ENCODE measurements around the gene LYRM9. TPM values are rescaled to one million over a fixed set of nuclear protein-coding genes. Genes with fewer than 3 reads are reported as not detected.

The LYRM9 gene
- 1 to 10 TPM; 5.9 to 6.1 TPM for total RNA-seq

- no peaks in the 10 kb centered on the region for H3K9me3 Mint-ChIP-seq
- no peaks in the 10 kb centered on the region for H3K36me3 Mint-ChIP-seq (ENCODE audit: low read depth)
- DNase-seq = peak; percentile 90
- H3K4me1 Mint-ChIP-seq = peaks cover 22% of the 10 kb centered on the region
- ChIA-PET CTCF (interaction anchor here (0.6 to 8.5 kb wide), 16 partner anchors 9 to 464 kb away, joined by 3 to 106 read pairs (median 4); partner anchors contain the start of gene POLDIP2), POLR2A (interaction anchor here (1.3 kb wide), 1 partner anchor 88 kb away, joined by 7 read pairs; no protein-coding TSS in a partner anchor)
- peak within 1 kb of the TSS; percentile 72 for H3K4me3 Mint-ChIP-seq
- H3K27ac Mint-ChIP-seq = peak within 1 kb of the TSS; percentile 81
- H3K27me3 Mint-ChIP-seq = peaks cover 27% of the 10 kb centered on the region
These were observed at the start of gene LYRM9 for GRCh38 chr17:27892866-27893769. Gene LYRM9, minus strand, starts transcription at chr17:27893365. Its CDS starts 10,671 bp downstream, at chr17:27882694.

- Mint-ChIP-seq H3K27ac (no peak overlapping the region), H3K9me3 (no peaks in the 10 kb centered on the region), H3K27me3 (peaks cover 2% of the 10 kb centered on the region), H3K4me1 (no peaks in the 10 kb centered on the region), H3K4me3 (no peak overlapping the region), H3K36me3 (ENCODE audit: low read depth) (no peaks in the 10 kb centered on the region)
- CTCF ChIA-PET = no interaction called here
- POLR2A ChIA-PET = no interaction called here
- DNase-seq = no peak
These were observed 47.6 kb upstream of the LYRM9 start for GRCh38 chr17:27940503-27941428.

GRCh38 chr17:27939474-27940465, 46.6 kb upstream of the LYRM9 start:
- no peak overlapping the region for H3K4me3 Mint-ChIP-seq
- H3K27ac Mint-ChIP-seq = no peak overlapping the region
- no peaks in the 10 kb centered on the region for H3K4me1 Mint-ChIP-seq
- DNase-seq = no peak
- peaks cover 5% of the 10 kb centered on the region for H3K27me3 Mint-ChIP-seq
- CTCF ChIA-PET = interaction anchor here (0.7 kb wide), 1 partner anchor 12 kb away, joined by 3 read pairs; no protein-coding TSS in a partner anchor
- POLR2A ChIA-PET = no interaction called here
- H3K36me3 Mint-ChIP-seq (ENCODE audit: low read depth) = no peaks in the 10 kb centered on the region
- no peaks in the 10 kb centered on the region for H3K9me3 Mint-ChIP-seq

GRCh38 chr17:27938864-27939263, 45.7 kb upstream of the LYRM9 start:
- POLR2A ChIA-PET = no interaction called here
- CTCF ChIA-PET = interaction anchor here (0.6 kb wide), 1 partner anchor 1976 kb away, joined by 6 read pairs; no protein-coding TSS in a partner anchor
- H3K27ac Mint-ChIP-seq = no peak overlapping the region

GRCh38 chr17:27938241-27938640, 45.1 kb upstream of the LYRM9 start:
- Mint-ChIP-seq H3K27ac (no peak overlapping the region), H3K36me3 (ENCODE audit: low read depth) (no peaks in the 10 kb centered on the region), H3K4me3 (no peak overlapping the region), H3K27me3 (peaks cover 12% of the 10 kb centered on the region), H3K4me1 (no peaks in the 10 kb centered on the region), H3K9me3 (peaks cover 4% of the 10 kb centered on the region)
- POLR2A ChIA-PET = no interaction called here
- CTCF ChIA-PET = no interaction called here
- no peak for DNase-seq

More at GRCh38 chr17:27938864-27939263, 45.7 kb upstream of the LYRM9 start:
- Mint-ChIP-seq H3K9me3 (peaks cover 1% of the 10 kb centered on the region), H3K27me3 (peaks cover 10% of the 10 kb centered on the region), H3K36me3 (ENCODE audit: low read depth) (no peaks in the 10 kb centered on the region), H3K4me3 (no peak overlapping the region), H3K4me1 (no peaks in the 10 kb centered on the region)
- DNase-seq = no peak

- ChIA-PET POLR2A (no interaction called here), CTCF (no interaction called here)
- peaks cover 12% of the 10 kb centered on the region for H3K27me3 Mint-ChIP-seq
- H3K4me1 Mint-ChIP-seq = no peaks in the 10 kb centered on the region
- no peak for DNase-seq
- H3K4me3 Mint-ChIP-seq = no peak overlapping the region
- H3K9me3 Mint-ChIP-seq = peaks cover 4% of the 10 kb centered on the region
- H3K36me3 Mint-ChIP-seq (ENCODE audit: low read depth) = no peaks in the 10 kb centered on the region
- H3K27ac Mint-ChIP-seq = no peak overlapping the region
These were observed 43.9 kb upstream of the LYRM9 start for GRCh38 chr17:27937025-27937546.

GRCh38 chr17:27930000-27930399, 36.8 kb upstream of the LYRM9 start:
- H3K4me1 Mint-ChIP-seq = no peaks in the 10 kb centered on the region
- H3K36me3 Mint-ChIP-seq (ENCODE audit: low read depth) = no peaks in the 10 kb centered on the region
- POLR2A ChIA-PET = no interaction called here
- DNase-seq = no peak
- no peak overlapping the region for H3K27ac Mint-ChIP-seq
- peaks cover 19% of the 10 kb centered on the region for H3K27me3 Mint-ChIP-seq
- CTCF ChIA-PET = no interaction called here
- no peak overlapping the region for H3K4me3 Mint-ChIP-seq
- H3K9me3 Mint-ChIP-seq = peaks cover 4% of the 10 kb centered on the region

GRCh38 chr17:27928587-27928986, 35.4 kb upstream of the LYRM9 start:
- POLR2A ChIA-PET = no interaction called here
- CTCF ChIA-PET = interaction anchor here (1.2 kb wide), 1 partner anchor 11 kb away, joined by 3 read pairs; no protein-coding TSS in a partner anchor
- peaks cover 10% of the 10 kb centered on the region for H3K27me3 Mint-ChIP-seq

GRCh38 chr17:27927781-27928180, 34.6 kb upstream of the LYRM9 start:
- no peaks in the 10 kb centered on the region for H3K4me1 Mint-ChIP-seq
- ChIA-PET CTCF (interaction anchor here (1.2 kb wide), 1 partner anchor 12 kb away, joined by 3 read pairs; no protein-coding TSS in a partner anchor), POLR2A (no interaction called here)
- no peak overlapping the region for H3K27ac Mint-ChIP-seq
- H3K27me3 Mint-ChIP-seq = peaks cover 10% of the 10 kb centered on the region
- H3K36me3 Mint-ChIP-seq (ENCODE audit: low read depth) = no peaks in the 10 kb centered on the region
- H3K4me3 Mint-ChIP-seq = no peak overlapping the region
- no peak for DNase-seq
- H3K9me3 Mint-ChIP-seq = no peaks in the 10 kb centered on the region

More at GRCh38 chr17:27928587-27928986, 35.4 kb upstream of the LYRM9 start:
- Mint-ChIP-seq H3K27ac (no peak overlapping the region), H3K36me3 (ENCODE audit: low read depth) (no peaks in the 10 kb centered on the region), H3K4me1 (no peaks in the 10 kb centered on the region), H3K4me3 (no peak overlapping the region), H3K9me3 (peaks cover under 1% of the 10 kb centered on the region)
- no peak for DNase-seq

GRCh38 chr17:27921599-27921998, 28.4 kb upstream of the LYRM9 start:
- H3K27me3 Mint-ChIP-seq = peaks cover 4% of the 10 kb centered on the region
- no peak overlapping the region for H3K4me3 Mint-ChIP-seq
- H3K27ac Mint-ChIP-seq = no peak overlapping the region
- ChIA-PET POLR2A (no interaction called here), CTCF (no interaction called here)
- no peaks in the 10 kb centered on the region for H3K4me1 Mint-ChIP-seq
- no peak for DNase-seq
- no peaks in the 10 kb centered on the region for H3K9me3 Mint-ChIP-seq
- no peaks in the 10 kb centered on the region for H3K36me3 Mint-ChIP-seq (ENCODE audit: low read depth)

GRCh38 chr17:27921077-27921476, 27.9 kb upstream of the LYRM9 start:
- DNase-seq = no peak
- Mint-ChIP-seq H3K4me3 (no peak overlapping the region), H3K36me3 (ENCODE audit: low read depth) (no peaks in the 10 kb centered on the region), H3K27me3 (peaks cover 3% of the 10 kb centered on the region), H3K27ac (no peak overlapping the region), H3K4me1 (no peaks in the 10 kb centered on the region), H3K9me3 (no peaks in the 10 kb centered on the region)
- POLR2A ChIA-PET = no interaction called here
- CTCF ChIA-PET = no interaction called here

- CTCF ChIA-PET = no interaction called here
- no peak for DNase-seq
- POLR2A ChIA-PET = no interaction called here
- H3K4me3 Mint-ChIP-seq = no peak overlapping the region
- no peaks in the 10 kb centered on the region for H3K36me3 Mint-ChIP-seq (ENCODE audit: low read depth)
- no peak overlapping the region for H3K27ac Mint-ChIP-seq
- peaks cover 4% of the 10 kb centered on the region for H3K27me3 Mint-ChIP-seq
- H3K9me3 Mint-ChIP-seq = no peaks in the 10 kb centered on the region
- no peaks in the 10 kb centered on the region for H3K4me1 Mint-ChIP-seq
These were observed 27.4 kb upstream of the LYRM9 start for GRCh38 chr17:27920569-27920968.

Measured in activated CD4-positive, alpha-beta T cell treated with anti-CD3 and anti-CD28 coated beads, Interleukin-2, amount 10 ng/mL, durations not matched to agents 7 days and 5 days (primary cell).